ENCODE data around the gene SORCS1. TPM values are rescaled to one million over a fixed set of nuclear protein-coding genes. Genes with fewer than 3 reads are reported as not detected.

Gene SORCS1
- total and polyA plus RNA-seq, 2 experiments from 2014 or later = 2.9 to 8.9 TPM

GRCh38 chr10:106548832-106549231, 615.7 kb downstream of the SORCS1 start:
- no peaks in the 10 kb centered on the region for H3K79me2 ChIP-seq (replicated peaks; ENCODE audit: insufficient read depth)
- H3K27me3 ChIP-seq (ENCODE audit: insufficient read depth) = no peaks in the 10 kb centered on the region
- ATAC-seq = no peak
- no peaks in the 10 kb centered on the region for H3F3A ChIP-seq (replicated peaks; ENCODE audit: low read depth)
- no peaks in the 10 kb centered on the region for H3K9me3 Mint-ChIP-seq
- H3K27ac Mint-ChIP-seq = no peak overlapping the region
- H3K9me2 ChIP-seq (ENCODE audit: insufficient read depth) = no peaks in the 10 kb centered on the region
- TF ChIP-seq JUNB (IDR thresholded peaks at IDR 0.05; ENCODE audit: unreplicated experiment) (no peak), CTCF (conservative IDR thresholded peaks at IDR 0.05; ENCODE audit: low read depth in 2 of 2) (no peak), ZNF114 (CRISPR knock-in tag; IDR thresholded peaks at IDR 0.05) (no peak), EZH2phosphoT487 (IDR thresholded peaks at IDR 0.05; ENCODE audit: unreplicated experiment) (no peak), ZNF331 (CRISPR knock-in tag; IDR thresholded peaks at IDR 0.05; ENCODE audit: low read depth) (no peak), ZNF462 (CRISPR knock-in tag; IDR thresholded peaks at IDR 0.05) (no peak), EZH2 (IDR thresholded peaks at IDR 0.05; ENCODE audit: low read depth, unreplicated experiment) (no peak), STAT1 (IDR thresholded peaks at IDR 0.05; ENCODE audit: unreplicated experiment) (no peak), POLR2AphosphoS5 (IDR thresholded peaks at IDR 0.05; ENCODE audit: low read depth) (no peak), NANOG (IDR thresholded peaks at IDR 0.05; ENCODE audit: borderline replicate concordance) (no peak), CREB1 (CRISPR knock-in tag; IDR thresholded peaks at IDR 0.05; ENCODE audit: low read depth) (no peak), ETS1 (IDR thresholded peaks at IDR 0.05) (no peak)
- TF ChIP-seq, protein P1, sequence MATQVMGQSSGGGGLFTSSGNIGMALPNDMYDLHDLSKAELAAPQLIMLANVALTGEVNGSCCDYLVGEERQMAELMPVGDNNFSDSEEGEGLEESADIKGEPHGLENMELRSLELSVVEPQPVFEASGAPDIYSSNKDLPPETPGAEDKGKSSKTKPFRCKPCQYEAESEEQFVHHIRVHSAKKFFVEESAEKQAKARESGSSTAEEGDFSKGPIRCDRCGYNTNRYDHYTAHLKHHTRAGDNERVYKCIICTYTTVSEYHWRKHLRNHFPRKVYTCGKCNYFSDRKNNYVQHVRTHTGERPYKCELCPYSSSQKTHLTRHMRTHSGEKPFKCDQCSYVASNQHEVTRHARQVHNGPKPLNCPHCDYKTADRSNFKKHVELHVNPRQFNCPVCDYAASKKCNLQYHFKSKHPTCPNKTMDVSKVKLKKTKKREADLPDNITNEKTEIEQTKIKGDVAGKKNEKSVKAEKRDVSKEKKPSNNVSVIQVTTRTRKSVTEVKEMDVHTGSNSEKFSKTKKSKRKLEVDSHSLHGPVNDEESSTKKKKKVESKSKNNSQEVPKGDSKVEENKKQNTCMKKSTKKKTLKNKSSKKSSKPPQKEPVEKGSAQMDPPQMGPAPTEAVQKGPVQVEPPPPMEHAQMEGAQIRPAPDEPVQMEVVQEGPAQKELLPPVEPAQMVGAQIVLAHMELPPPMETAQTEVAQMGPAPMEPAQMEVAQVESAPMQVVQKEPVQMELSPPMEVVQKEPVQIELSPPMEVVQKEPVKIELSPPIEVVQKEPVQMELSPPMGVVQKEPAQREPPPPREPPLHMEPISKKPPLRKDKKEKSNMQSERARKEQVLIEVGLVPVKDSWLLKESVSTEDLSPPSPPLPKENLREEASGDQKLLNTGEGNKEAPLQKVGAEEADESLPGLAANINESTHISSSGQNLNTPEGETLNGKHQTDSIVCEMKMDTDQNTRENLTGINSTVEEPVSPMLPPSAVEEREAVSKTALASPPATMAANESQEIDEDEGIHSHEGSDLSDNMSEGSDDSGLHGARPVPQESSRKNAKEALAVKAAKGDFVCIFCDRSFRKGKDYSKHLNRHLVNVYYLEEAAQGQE (IDR thresholded peaks at IDR 0.05; ENCODE audit: unreplicated experiment) = no peak
- no peak overlapping the region for H2AFZ ChIP-seq
- no peaks in the 10 kb centered on the region for H3K36me3 Mint-ChIP-seq (ENCODE audit: low read depth)
- no peak overlapping the region for H3K4me2 ChIP-seq
- H3K27me3 Mint-ChIP-seq (ENCODE audit: insufficient read depth, low read depth, poor library complexity) = peaks cover 7% of the 10 kb centered on the region
- no peaks in the 10 kb centered on the region for H3K4me1 ChIP-seq (ENCODE audit: insufficient read depth)
- no peaks in the 10 kb centered on the region; the same call in 2 of the 3 replicates for H3K4me1 Mint-ChIP-seq
- no peaks in the 10 kb centered on the region for H3K36me3 ChIP-seq (ENCODE audit: insufficient read depth)
- no peak overlapping the region for H3K4me3 Mint-ChIP-seq
- no peak overlapping the region for H3K4me3 ChIP-seq
- no peaks in the 10 kb centered on the region for H4K20me1 ChIP-seq (replicated peaks; ENCODE audit: insufficient read depth)
- no peak for DNase-seq (ENCODE audit: low spot score)
- H3K27ac ChIP-seq (ENCODE audit: low read depth) = no peak overlapping the region

All from GM23338 (cell line).